ENCODE data around the gene TMC3. TPM values are rescaled to one million over a fixed set of nuclear protein-coding genes. Genes with fewer than 3 reads are reported as not detected.

TMC3 gene
- 13.7 TPM in 1 of 2 replicates, not detected in the other for total RNA-seq (ENCODE audit: low replicate concordance)

GRCh38 chr15:81373775-81374395, at the start of gene TMC3:
TMC3 (minus strand) TSS chr15:81374213; CDS start chr15:81374077, 136 bp downstream.

GRCh38 chr15:81323944-81324881, 49.8 kb downstream of the TMC3 start, which contains the start of gene STARD5:
STARD5 (minus strand) TSS chr15:81324141; CDS start chr15:81324099, 42 bp downstream.

Other genes starting within 250 kb of the TMC3 start
- gene CFAP161, start 239.9 kb downstream of the TMC3 start, total RNA-seq (ENCODE audit: low replicate concordance): 0.15 TPM in 1 of 2 replicates, not detected in the other
- under 0.01 and 4.0 TPM in 2 replicates for gene IL16, start 177.3 kb downstream of the TMC3 start, total RNA-seq (ENCODE audit: low replicate concordance)
- 11.9 and 24.1 TPM in 2 replicates for gene STARD5, start 50.1 kb downstream of the TMC3 start, total RNA-seq (ENCODE audit: low replicate concordance)

Data from smooth muscle cell of the coronary artery (primary cell).